ENCODE data around the gene LZTR1.

GRCh38 chr22:21012446-21013407 is 30.6 kb downstream of the LZTR1 start:
- TF ChIP-seq POLR2AphosphoS5 (IDR thresholded peaks at IDR 0.05; ENCODE audit: low read depth, low read length): no peak
- TF ChIP-seq POLR2A (IDR thresholded peaks at IDR 0.05; ENCODE audit: low read depth, low read length): no peak
- TF ChIP-seq TAF1 (IDR thresholded peaks at IDR 0.05; ENCODE audit: low read depth, low read length): no peak
- no peak for TF ChIP-seq PAX5 (IDR thresholded peaks at IDR 0.05; ENCODE audit: insufficient read depth, low read length, severe bottlenecking)
- no peak for TF ChIP-seq SPI1 (IDR thresholded peaks at IDR 0.05; ENCODE audit: low read depth, low read length)
- TF ChIP-seq POU2F2 (IDR thresholded peaks at IDR 0.05; ENCODE audit: low read depth, low read length): no peak

All from GM12891 (cell line).